Left renal pelvis (tissue), 4 donors: Measurements from ENCODE around the gene ZNF226. TPM values are rescaled to one million over a fixed set of nuclear protein-coding genes. Genes with fewer than 3 reads are reported as not detected.
"Not testable (repeated sequence)": the region's sequence is repeated elsewhere in the genome, so short reads cannot be mapped to it uniquely, and the experiment has no call there.

Experiments
- DNase-seq, 4 donors: peaks; one replicate each; pipeline ENCODE4 v3.0.0-alpha.2; 2013; ENCODE audit warnings: low read depth in 4 of 4, low spot score in 3 of 4
- polyA plus RNA-seq, 4 donors: library from polyadenylated mRNA; unstranded; fragments of 120-200 nt; gene quantifications; one replicate each; pipeline ENCODE4 v1.2.1, GENCODE V29; 2013; ENCODE audit not compliant: insufficient read length in 4 of 4

The ZNF226 gene
- polyA plus RNA-seq = 10 to 100 TPM; 23.5 to 29.9 (median 25.2) TPM

DNA sequence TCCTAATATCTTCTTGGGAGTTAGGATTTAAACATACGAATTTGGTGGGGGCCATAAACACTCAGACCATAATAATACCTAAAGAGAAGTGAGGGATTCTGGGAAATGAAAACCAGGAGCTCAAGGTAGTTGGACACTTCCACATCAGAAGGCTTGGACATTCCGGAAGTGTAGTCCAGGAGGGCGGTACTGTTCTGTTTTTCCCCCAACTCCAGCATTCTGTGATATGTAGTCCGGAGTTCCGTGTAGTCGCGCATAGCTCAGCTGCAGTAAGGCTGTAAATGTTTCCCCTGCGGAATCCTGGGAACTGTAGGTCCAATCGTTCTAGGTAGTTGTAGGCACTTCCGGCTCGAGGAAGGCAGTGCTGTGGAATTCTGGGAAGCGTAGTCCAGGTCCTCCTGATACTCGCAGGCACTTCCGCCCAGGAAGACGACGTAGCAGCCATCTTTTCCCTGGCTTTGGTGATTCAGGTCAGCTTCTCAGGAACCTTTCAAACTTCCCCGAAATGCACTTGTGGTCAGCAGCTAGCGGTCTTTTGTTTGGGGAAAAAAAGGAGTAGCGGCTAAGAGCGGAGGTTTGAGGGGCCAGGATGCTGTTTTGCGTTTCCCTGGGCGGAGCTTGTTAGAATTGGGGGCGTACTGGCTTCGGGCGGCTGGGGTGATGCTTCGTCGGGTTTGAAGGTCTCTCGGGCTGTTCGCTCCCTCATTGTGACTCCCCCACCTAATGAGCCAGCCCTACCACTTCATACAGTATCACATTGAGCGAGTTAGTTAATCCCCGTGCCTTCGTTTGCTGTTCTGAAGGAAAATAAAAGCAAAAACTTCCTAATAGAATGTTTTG is at the start of gene ZNF226:
Gene ZNF226 (plus strand): TSS at position 428 of the 840 bp plus-strand sequence. CDS start 4,981 bp downstream, outside the sequence.
- DNase-seq = peak; percentile 92 to 97 (median 96)

DNA sequence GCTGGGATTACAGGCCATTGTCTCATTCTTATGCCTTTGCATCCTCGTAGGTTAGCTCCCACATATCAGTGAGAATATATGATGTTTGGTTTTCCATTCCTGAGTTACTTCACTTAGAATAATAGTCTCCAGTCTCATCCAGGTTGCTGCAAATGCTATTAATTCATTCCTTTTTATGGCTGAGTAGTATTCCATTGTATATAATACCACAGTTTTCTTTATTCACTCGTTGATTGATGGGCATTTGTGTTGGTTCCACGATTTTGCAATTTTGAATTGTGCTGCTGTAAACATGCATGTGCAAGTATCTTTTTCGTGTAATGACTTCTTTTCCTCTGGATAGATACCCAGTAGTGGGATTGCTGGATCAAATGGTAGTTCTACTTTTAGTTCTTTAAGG is 43.7 kb upstream of the ZNF226 start:
- DNase-seq = not testable (repeated sequence)

- DNase-seq = no peak
Observed at GRCh38 chr19:44131955-44132354, 32.9 kb upstream of the ZNF226 start.

DNA sequence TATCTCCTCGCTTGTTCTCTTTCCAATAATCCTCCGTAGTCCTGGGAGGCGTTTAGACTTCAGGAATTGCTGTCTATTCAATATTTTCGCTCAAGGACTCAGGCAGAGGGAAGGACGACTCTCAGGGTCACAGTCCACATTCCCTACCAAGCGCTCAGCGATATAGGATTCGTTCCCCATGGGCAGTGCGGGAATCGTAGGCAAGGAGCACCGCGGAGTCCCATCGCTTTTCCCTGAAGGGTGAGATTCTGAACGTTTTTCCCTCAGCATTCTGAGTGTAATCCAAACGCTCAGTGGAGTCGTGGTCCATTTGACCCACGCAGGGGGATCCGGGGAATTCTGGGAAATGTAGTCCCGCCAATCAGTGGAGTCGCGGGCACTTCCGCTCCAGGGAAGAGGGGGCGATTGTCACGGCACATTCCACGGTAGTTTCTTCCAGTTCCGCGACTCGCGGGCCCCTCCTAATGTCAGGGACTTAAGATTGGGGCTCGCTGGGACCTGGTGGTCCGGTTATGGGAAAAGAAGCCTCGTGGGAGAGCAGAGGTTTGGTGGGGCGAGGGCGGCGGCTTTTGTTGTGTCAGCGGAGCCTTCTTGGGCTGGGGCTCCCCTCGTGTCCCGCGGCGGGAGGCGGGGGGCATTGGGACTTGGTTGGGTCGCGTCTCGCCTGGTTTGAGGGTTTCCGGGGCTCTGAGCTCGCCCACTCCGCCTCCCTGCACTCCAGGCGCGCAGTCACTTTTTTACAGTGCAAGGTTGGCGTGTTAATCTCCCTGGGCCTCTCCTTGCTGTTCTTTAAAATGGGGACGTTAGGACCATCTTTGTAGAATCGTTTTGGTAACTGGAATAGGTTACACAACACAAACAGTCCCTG is 23.5 kb upstream of the ZNF226 start, which contains the start of gene ZNF234:
Gene ZNF234 (plus strand): TSS at position 364 of the 868 bp plus-strand sequence. CDS start 3,079 bp downstream, outside the sequence.
- DNase-seq = peak; percentile 79 to 88 (median 82)

DNA sequence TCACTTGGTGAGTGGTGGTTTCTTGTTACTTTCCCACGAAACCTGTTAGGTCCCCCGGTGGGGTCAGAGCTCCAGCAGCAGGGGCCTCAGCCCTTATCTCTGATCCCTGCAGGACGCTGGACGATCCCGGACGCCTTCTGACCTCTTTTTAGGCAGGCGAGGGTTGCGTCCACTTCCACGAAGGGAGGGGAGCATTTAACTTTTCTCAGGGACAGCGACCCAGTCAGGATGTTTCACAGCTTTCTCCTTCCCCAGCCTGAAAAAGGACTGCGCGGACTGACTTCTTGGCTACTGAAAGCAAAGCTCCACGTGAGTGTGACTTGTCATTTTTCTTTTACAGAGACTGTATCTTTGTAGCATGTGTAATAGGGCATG is 22.9 kb upstream of the ZNF226 start:
- DNase-seq = no peak

GRCh38 chr19:44149776-44150175 is 15.1 kb upstream of the ZNF226 start:
- DNase-seq = no peak

DNA sequence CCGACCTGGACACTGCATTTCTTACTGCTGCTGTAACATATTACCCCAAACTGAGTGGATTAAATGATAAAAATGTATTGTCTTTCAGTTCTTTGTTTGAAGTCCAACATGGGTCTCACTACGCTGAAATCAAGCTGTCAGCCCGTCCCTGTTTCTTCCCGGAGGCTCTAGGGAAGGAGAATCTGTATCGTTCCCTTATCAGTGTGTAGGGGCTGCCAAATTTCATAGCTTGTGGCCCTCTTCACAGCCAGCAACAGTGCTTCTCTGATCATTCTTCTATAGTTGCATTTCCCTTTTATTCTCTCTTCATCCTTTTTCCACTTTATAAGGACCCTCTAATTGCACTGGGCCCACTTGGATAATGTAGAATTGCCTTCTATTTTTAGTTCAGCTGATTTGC is 13.4 kb upstream of the ZNF226 start:
- DNase-seq = no peak

DNA sequence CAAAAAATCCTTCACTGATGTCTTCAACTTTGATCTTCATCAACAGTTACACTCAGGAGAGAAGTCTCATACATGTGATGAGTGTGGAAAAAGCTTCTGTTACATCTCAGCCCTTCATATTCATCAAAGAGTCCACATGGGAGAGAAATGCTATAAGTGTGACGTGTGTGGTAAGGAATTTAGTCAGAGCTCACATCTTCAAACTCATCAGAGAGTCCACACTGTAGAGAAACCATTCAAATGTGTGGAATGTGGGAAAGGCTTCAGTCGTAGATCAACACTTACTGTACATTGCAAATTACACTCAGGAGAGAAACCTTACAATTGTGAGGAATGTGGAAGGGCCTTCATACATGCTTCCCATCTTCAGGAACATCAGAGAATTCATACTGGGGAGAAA is 8.4 kb upstream of the ZNF226 start:
- no peak for DNase-seq

GRCh38 chr19:44163789-44164188 is 1.1 kb upstream of the ZNF226 start:
- DNase-seq = no peak

DNA sequence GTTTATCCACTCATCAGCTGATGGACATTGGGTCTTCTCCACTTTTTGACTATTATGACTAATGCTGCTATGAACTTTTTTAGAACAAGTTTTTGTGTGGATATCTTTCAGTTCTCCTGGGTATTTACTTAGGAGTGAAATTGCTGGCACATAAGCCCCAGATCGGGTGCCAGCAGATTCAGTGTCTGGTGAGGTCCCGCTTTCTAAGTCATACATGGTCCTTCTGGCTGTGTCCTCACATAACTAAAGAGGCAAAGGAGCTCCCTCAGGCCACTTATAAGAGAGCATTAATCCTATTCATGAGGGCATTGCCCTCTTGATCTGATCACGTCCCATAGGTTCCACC is 600 bp upstream of the ZNF226 start:
- no peak for DNase-seq

DNA sequence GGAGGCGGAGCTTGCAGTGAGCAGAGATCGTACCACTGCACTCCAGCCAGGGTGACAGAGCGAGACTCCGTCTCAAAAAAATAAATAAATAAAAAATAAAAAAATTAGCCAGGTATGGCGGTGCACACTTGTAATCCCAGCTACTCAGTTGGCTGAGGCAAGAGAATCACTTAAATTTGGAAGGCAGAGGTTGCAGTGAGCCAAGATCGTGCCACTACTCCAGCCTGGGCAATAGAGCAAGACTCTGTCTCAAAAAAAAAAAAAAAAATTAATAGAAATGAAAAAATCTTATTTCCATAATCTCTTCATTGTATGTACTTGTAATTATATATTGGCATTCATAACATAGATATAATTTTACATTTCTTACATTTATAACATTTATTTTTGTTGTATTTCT is 5.8 kb downstream of the ZNF226 start:
- not testable (repeated sequence) for DNase-seq

- no peak for DNase-seq
Observed at GRCh38 chr19:44176590-44176989, 11.7 kb downstream of the ZNF226 start.

- no peak for DNase-seq
Observed at GRCh38 chr19:44180968-44181367, 16.1 kb downstream of the ZNF226 start.

DNA sequence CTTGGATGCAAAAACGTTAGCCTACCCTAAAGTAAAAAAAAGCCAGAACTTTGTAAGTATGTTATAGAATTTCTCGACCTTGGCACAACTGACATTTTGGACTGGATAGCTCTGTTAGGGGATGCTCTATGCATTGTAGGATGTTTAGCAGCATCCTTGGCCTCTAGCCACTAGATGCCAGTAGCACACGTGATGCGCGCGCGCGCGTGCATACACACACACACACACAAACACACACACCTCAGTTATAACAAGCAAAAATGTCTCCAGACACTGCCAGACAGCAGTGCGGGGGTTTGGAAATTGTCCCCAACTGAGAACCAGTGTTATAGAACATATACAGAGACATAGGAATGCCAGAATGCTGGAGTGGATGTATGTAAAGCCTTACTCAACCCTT is 17.2 kb downstream of the ZNF226 start:
- DNase-seq = no peak

DNA sequence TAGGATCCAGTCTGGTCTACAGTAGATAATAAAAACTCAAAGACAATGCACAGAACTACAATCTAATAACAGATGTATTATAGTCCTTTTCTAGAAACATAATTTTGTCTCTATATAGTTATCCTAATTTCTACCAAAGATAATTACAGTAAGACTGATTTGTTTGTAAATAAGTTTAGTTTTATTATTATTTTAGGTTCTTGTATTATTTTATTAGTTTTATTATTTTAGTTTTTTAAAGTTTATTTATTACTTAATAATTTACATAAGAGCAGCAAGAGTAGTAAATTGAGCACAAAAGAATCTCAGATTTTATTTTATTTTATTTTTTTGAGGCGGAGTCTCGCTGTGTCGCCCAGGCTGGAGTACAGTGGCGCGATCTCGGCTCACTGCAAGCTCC is 25.1 kb downstream of the ZNF226 start:
- no peak for DNase-seq

- no peak for DNase-seq
Observed at GRCh38 chr19:44192127-44192526, 27.2 kb downstream of the ZNF226 start.

- no peak for DNase-seq
Observed at GRCh38 chr19:44196772-44197171, 31.9 kb downstream of the ZNF226 start.

GRCh38 chr19:44202470-44202869 is 37.6 kb downstream of the ZNF226 start:
- DNase-seq = no peak

GRCh38 chr19:44202974-44203373 is 38.1 kb downstream of the ZNF226 start:
- no peak for DNase-seq

DNA sequence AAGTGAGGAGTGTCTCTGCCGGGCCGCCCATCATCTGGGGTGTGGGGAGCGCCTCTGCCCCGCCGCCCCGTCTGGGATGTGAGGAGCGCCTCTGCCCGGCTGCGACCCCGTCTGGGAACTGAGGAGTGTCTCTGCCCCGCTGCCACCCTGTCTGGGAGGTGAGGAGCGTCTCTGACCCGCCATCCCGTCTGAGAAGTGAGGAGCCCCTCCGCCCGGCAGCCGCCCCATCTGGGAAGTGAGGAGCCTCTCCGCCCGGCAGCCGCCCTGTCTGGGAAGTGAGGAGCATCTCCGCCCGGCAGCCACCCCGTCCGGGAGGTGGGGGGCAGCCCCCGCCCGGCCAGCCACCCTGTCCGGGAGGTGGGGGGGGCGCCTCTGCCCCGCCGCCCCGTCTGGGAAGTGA is 39.0 kb downstream of the ZNF226 start:
- not testable (repeated sequence) for DNase-seq

- DNase-seq = no peak
Observed at GRCh38 chr19:44204772-44205171, 39.9 kb downstream of the ZNF226 start.
